Coronary artery (tissue), 2 donors: ENCODE measurements around the gene WFS1.
A peak's percentile ranks its signal among the peaks of the same experiment; 100 is the strongest.

Experiments
- DNase-seq: peaks from one replicate; pipeline ENCODE4 v3.0.0-alpha.2; 2017; ENCODE audit warnings: low spot score
- H3K27ac ChIP-seq, 2 donors: fragments of 200-600 bp; sonication (generic); one replicate each; pipeline ENCODE4 v1.5.1; 2016 to 2019
- H3K4me3 ChIP-seq: fragments of 200-600 bp; sonication (generic); 2 replicates; pipeline ENCODE4 v1.5.1; 2016; ENCODE audit warnings: mild to moderate bottlenecking, moderate library complexity
- TF ChIP-seq, protein P1 (sequence below): fragments of 200-600 bp; sonication (generic); IDR thresholded peaks from one replicate; pipeline ENCODE4 v1.5.1; 2019; ENCODE audit warnings: antibody characterized with exemption

Gene WFS1

DNA sequence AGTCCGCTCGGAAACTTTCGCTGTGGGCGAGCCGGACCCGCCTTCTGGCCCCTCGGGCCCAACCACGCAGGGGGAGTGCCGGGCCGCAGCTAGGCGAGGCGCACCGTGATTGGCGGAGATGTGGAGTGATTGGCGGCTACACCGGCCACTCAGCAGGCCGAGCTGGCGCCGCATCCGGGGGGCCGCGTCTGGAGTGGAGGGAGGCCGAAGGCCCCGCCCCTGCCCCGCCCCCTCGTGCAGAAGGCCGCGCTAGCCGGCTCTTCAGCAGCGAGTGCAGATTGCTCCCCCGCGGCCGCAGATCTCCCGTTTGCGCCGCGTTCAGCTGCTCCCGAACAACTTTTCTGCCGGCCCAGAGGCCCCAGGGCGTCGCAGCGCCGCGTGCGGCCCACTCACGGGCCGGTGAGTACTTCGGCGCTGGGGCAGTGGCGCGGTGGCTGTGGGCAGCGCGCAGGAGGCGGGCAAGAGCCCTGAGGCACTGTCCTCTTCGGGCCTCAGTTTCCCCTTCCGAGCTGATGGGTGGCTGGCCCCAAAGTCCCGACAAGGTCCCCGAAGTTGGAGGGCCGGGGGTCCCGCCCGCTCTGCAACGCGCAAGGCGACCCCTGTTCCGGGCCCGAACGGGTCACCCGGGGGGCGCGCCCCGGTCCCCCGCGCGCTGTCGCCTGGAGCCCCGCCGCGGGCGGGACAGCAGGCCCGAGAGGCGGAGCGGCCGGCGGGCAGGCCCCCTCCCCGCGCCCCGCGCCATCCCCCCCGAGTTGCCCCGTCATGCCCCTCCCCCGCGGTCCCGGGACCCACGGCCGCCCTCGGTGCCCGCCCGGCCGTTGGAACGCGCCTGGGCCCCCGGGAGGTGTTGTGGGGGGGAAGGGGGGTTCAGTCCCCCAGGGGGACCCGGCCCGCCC lies at the start of gene WFS1:
WFS1 (plus strand) TSS at position 235 of the 896 bp plus-strand sequence. CDS start 7,606 bp downstream, outside the sequence.
- peak; percentile 99 for DNase-seq
- H3K27ac ChIP-seq: peak within 1 kb of the TSS; percentile 92 to 97
- peak within 1 kb of the TSS; percentile 90 for H3K4me3 ChIP-seq
- TF ChIP-seq, protein P1, sequence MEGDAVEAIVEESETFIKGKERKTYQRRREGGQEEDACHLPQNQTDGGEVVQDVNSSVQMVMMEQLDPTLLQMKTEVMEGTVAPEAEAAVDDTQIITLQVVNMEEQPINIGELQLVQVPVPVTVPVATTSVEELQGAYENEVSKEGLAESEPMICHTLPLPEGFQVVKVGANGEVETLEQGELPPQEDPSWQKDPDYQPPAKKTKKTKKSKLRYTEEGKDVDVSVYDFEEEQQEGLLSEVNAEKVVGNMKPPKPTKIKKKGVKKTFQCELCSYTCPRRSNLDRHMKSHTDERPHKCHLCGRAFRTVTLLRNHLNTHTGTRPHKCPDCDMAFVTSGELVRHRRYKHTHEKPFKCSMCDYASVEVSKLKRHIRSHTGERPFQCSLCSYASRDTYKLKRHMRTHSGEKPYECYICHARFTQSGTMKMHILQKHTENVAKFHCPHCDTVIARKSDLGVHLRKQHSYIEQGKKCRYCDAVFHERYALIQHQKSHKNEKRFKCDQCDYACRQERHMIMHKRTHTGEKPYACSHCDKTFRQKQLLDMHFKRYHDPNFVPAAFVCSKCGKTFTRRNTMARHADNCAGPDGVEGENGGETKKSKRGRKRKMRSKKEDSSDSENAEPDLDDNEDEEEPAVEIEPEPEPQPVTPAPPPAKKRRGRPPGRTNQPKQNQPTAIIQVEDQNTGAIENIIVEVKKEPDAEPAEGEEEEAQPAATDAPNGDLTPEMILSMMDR: no peak

GRCh38 chr4:6221301-6221850 lies 48.3 kb upstream of the WFS1 start:
- Histone ChIP-seq H3K27ac (no peak overlapping the region), H3K4me3 (peak overlapping the region; percentile 62)
- DNase-seq: no peak
- TF ChIP-seq, protein P1: no peak

DNA sequence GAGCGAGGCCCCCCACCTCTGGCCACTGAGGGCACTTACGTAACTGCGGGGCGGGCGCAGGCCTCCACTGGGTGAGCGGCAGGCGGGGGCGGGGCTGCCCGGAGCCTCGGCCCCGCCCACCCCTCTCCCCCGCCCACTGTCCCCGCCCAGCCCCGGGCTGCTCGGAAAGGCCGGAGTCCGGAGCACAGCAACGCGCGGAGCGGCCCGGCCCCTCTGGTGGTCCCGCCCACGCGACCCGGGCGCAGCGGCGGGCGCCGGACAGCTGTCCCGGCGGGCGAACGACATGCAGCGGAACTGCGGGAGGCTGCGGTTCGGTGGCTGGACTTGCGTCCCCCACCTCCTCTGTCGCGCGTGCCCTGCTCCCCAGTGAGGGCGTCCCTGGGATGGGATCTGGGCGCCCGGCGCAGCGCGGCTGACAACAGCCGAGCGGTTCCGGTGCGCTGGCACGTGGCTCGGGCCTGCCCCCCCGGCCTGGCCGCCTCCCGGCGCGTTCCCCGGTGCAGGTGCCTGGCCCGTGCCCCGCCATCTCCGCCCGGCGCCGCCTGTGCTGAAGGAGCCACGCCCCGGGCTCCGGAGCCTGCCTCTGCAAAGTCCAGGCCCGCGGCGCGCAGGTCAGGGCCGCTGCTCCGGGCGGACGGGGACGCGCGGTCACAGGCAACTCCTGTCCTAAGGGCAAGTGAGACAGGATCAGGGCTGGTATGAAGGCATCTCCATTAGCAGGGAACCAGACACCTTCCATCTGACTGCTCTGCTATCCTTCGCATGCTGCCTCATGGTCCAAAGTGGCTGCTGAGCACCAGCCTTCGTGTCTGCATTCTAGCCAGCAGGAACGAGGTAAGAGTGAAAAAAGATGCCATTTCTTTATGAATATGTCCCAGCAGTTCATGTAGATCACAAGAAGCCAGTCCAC lies 47.5 kb upstream of the WFS1 start:
- peak overlapping the region; percentile 62 for H3K4me3 ChIP-seq
- H3K27ac ChIP-seq: no peak overlapping the region
- peak; percentile 36 for DNase-seq
- TF ChIP-seq, protein P1: no peak

DNA sequence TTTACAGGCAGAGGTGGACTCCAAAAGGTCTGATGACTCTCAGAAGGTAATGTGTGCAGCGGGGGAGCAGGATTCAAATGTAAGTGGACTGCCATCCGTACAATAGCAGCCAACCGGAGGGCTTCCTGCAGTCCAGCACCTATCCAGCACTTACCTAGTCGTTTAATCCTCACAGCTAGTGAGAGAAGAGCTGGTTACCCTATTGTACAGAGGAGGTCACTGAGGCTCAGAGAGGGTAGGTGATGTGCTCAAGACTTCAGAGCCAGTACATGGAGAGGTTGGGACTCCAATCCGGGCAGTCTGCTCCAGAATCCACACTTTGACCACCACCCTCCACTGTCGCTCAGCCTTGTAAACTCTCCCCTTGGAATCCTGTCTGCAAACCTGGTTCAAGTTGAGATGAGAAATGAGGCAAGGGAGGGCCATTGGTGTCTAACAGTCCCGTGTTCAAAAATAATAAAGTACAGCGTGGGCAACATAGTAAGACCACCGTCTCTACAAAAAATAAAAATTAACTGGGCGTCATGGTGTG lies 46.8 kb upstream of the WFS1 start:
- Histone ChIP-seq H3K4me3 (peak overlapping the region; percentile 62), H3K27ac (no peak overlapping the region)
- TF ChIP-seq, protein P1: no peak
- no peak for DNase-seq

- TF ChIP-seq, protein P1: no peak
- DNase-seq: no peak
- no peak overlapping the region for H3K27ac ChIP-seq
These were observed 44.9 kb upstream of the WFS1 start for GRCh38 chr4:6224735-6225134.

GRCh38 chr4:6225469-6225868 lies 44.2 kb upstream of the WFS1 start:
- no peak overlapping the region for H3K27ac ChIP-seq
- no peak overlapping the region for H3K4me3 ChIP-seq
- DNase-seq: peak; percentile 38
- TF ChIP-seq, protein P1: no peak

More at GRCh38 chr4:6224735-6225134, 44.9 kb upstream of the WFS1 start:
- no peak overlapping the region for H3K4me3 ChIP-seq
